Neural progenitor cell (in vitro differentiated cells): ENCODE measurements around the gene ZNF232. TPM values are rescaled to one million over a fixed set of nuclear protein-coding genes. Genes with fewer than 3 reads are reported as not detected.
A peak's percentile ranks its signal among the peaks of the same experiment; 100 is the strongest.
"Not testable (repeated sequence)": the region's sequence is repeated elsewhere in the genome, so short reads cannot be mapped to it uniquely, and the experiment has no call there.

Experiments used
- DNase-seq: peaks from one replicate; pipeline ENCODE4 v3.0.0-alpha.2; 2016; ENCODE audit warnings: low spot score
- H2AFZ ChIP-seq: fragments of 200-600 bp; sonication (generic); replicated peaks from 2 replicates; pipeline ENCODE4 v1.6.1; 2016; ENCODE audit warnings: antibody characterized with exemption
- H3F3A ChIP-seq: fragments of 200-600 bp; sonication (generic); 2 replicates; pipeline ENCODE4 v1.6.1; 2016; ENCODE audit warnings: antibody characterized with exemption, low read depth
- H3K27ac ChIP-seq: fragments of 200-600 bp; sonication (generic); 2 replicates; pipeline ENCODE4 v1.5.1; 2016; ENCODE audit warnings: mild to moderate bottlenecking
- H3K27me3 ChIP-seq: fragments of 200-600 bp; sonication (generic); 2 replicates; pipeline ENCODE4 v1.6.1; 2016; ENCODE audit warnings: mild to moderate bottlenecking, moderate library complexity
- H3K36me3 ChIP-seq: fragments of 200-600 bp; sonication (generic); 2 replicates; pipeline ENCODE4 v1.5.1; 2016
- H3K4me1 ChIP-seq: fragments of 200-600 bp; sonication (generic); 2 replicates; pipeline ENCODE4 v1.6.1; 2016; ENCODE audit warnings: mixed run types
- H3K4me2 ChIP-seq: fragments of 200-600 bp; sonication (generic); 2 replicates; pipeline ENCODE4 v1.6.1; 2016
- H3K4me3 ChIP-seq: fragments of 200-600 bp; sonication (generic); 2 replicates; pipeline ENCODE4 v1.5.1; 2016
- H3K79me2 ChIP-seq: fragments of 200-600 bp; sonication (generic); 2 replicates; pipeline ENCODE4 v1.6.1; 2016; ENCODE audit warnings: low read depth
- H3K9ac ChIP-seq: fragments of 200-600 bp; sonication (generic); 2 replicates; pipeline ENCODE4 v1.6.1; 2016
- H3K9me3 ChIP-seq: fragments of 200-600 bp; sonication (generic); 2 replicates; pipeline ENCODE4 v1.5.1; 2016; ENCODE audit warnings: low read depth
- H4K20me1 ChIP-seq: fragments of 200-600 bp; sonication (generic); 2 replicates; pipeline ENCODE4 v1.6.1; 2016; ENCODE audit warnings: low read depth
- H3K27ac Mint-ChIP-seq: 3 replicates; pipeline ENCODE4 v1.8.0; 2021; ENCODE audit warnings: mixed read lengths
- H3K27me3 Mint-ChIP-seq: 2 replicates; pipeline ENCODE4 v1.8.0; 2022; ENCODE audit warnings: low read depth, mild to moderate bottlenecking, inconsistent platforms, moderate library complexity, mixed read lengths; ENCODE audit not compliant: insufficient read depth
- H3K36me3 Mint-ChIP-seq: 3 replicates; pipeline ENCODE4 v1.8.0; 2021; ENCODE audit warnings: mixed read lengths
- H3K4me1 Mint-ChIP-seq: 3 replicates; pipeline ENCODE4 v1.8.0; 2021; ENCODE audit warnings: mixed read lengths
- H3K4me3 Mint-ChIP-seq: 3 replicates; pipeline ENCODE4 v1.8.0; 2021; ENCODE audit warnings: mild to moderate bottlenecking, moderate library complexity, mixed read lengths
- H3K9me3 Mint-ChIP-seq: 3 replicates; pipeline ENCODE4 v1.8.0; 2020; ENCODE audit warnings: mixed read lengths
- CTCF ChIP-seq: fragments of 200-600 bp; sonication (generic); IDR thresholded peaks from 2 replicates; pipeline ENCODE4 v1.5.1; 2017; ENCODE audit warnings: antibody characterized with exemption, mild to moderate bottlenecking
- EZH2 ChIP-seq: fragments of 200-600 bp; sonication (generic); IDR thresholded peaks from 2 replicates; pipeline ENCODE4 v1.6.1; 2017; ENCODE audit warnings: antibody characterized with exemption, mild to moderate bottlenecking, moderate library complexity
- EZH2phosphoT487 ChIP-seq: fragments of 200-600 bp; sonication (generic); IDR thresholded peaks from 2 replicates; pipeline ENCODE4 v1.6.1; 2017; ENCODE audit warnings: antibody characterized with exemption
- total RNA-seq: library from RNA; depleted of rRNA; stranded (reverse); fragments of >200 nt; gene quantifications from 2 replicates; pipeline ENCODE4 v1.2.3, GENCODE V29; 2015; ENCODE audit warnings: low replicate concordance

The ZNF232 gene
- total RNA-seq, 1 donor from 2014 or later, result 29.4 TPM

GRCh38 chr17:5135726-5136579 lies 24.3 kb upstream of the ZNF232 start:
- Histone ChIP-seq H3K9me3 (no peaks in the 10 kb centered on the region), H3K4me2 (no peak overlapping the region), H3K27ac (no peak overlapping the region), H3K4me3 (no peak overlapping the region), H3F3A (no peaks in the 10 kb centered on the region), H3K9ac (no peak overlapping the region), H3K79me2 (no peaks in the 10 kb centered on the region), H3K4me1 (no peaks in the 10 kb centered on the region), H4K20me1 (no peaks in the 10 kb centered on the region), H2AFZ (no peak overlapping the region), H3K27me3 (no peaks in the 10 kb centered on the region), H3K36me3 (no peaks in the 10 kb centered on the region)
- TF ChIP-seq CTCF, result no peak
- no peak for TF ChIP-seq EZH2phosphoT487
- TF ChIP-seq EZH2, result no peak
- peaks cover 2% of the 10 kb centered on the region for H3K9me3 Mint-ChIP-seq
- no peak overlapping the region for H3K27ac Mint-ChIP-seq
- no peak overlapping the region for H3K4me3 Mint-ChIP-seq
- no peaks in the 10 kb centered on the region for H3K4me1 Mint-ChIP-seq
- H3K36me3 Mint-ChIP-seq, result no peaks in the 10 kb centered on the region
- no peak for DNase-seq
- peaks cover 2% of the 10 kb centered on the region for H3K27me3 Mint-ChIP-seq

GRCh38 chr17:5135131-5135712 lies 23.5 kb upstream of the ZNF232 start:
- H3K27me3 Mint-ChIP-seq, H3K4me3 Mint-ChIP-seq, H3K4me2 ChIP-seq, H3K36me3 Mint-ChIP-seq, H4K20me1 ChIP-seq, H3K36me3 ChIP-seq, H3K27me3 ChIP-seq, H3K4me1 Mint-ChIP-seq, H3K9me3 Mint-ChIP-seq, H3K4me3 ChIP-seq, H3K9ac ChIP-seq, H3K4me1 ChIP-seq, DNase-seq, H3K27ac Mint-ChIP-seq, H3K79me2 ChIP-seq, H3K27ac ChIP-seq, H3F3A ChIP-seq, H3K9me3 ChIP-seq, H2AFZ ChIP-seq: not testable (repeated sequence)

- H3K79me2 ChIP-seq, H3K27ac ChIP-seq, H4K20me1 ChIP-seq, H3K4me3 Mint-ChIP-seq, H3K27me3 ChIP-seq, H2AFZ ChIP-seq, H3K4me1 ChIP-seq, H3K36me3 ChIP-seq, H3K36me3 Mint-ChIP-seq, H3K9ac ChIP-seq, H3K9me3 ChIP-seq, DNase-seq, H3K27me3 Mint-ChIP-seq, H3F3A ChIP-seq, H3K9me3 Mint-ChIP-seq, H3K4me3 ChIP-seq, H3K4me1 Mint-ChIP-seq, H3K4me2 ChIP-seq: not testable (repeated sequence)
- H3K27ac Mint-ChIP-seq, result peak overlapping the region; percentile 53
Observed at GRCh38 chr17:5134571-5134970, 22.9 kb upstream of the ZNF232 start.

- H3K4me2 ChIP-seq, H3K4me1 ChIP-seq, H3K27ac ChIP-seq, H3K4me3 ChIP-seq, H3K27ac Mint-ChIP-seq, H2AFZ ChIP-seq, DNase-seq, H3K9ac ChIP-seq, H3K79me2 ChIP-seq, H3K4me1 Mint-ChIP-seq, H3K4me3 Mint-ChIP-seq, H3K9me3 ChIP-seq, H3K27me3 ChIP-seq, H3K36me3 Mint-ChIP-seq, H3K9me3 Mint-ChIP-seq, H3K27me3 Mint-ChIP-seq, H3F3A ChIP-seq, H4K20me1 ChIP-seq, H3K36me3 ChIP-seq: not testable (repeated sequence)
Observed at GRCh38 chr17:5133961-5134360, 22.3 kb upstream of the ZNF232 start.

- no peak overlapping the region for H3K27ac Mint-ChIP-seq
- H3K79me2 ChIP-seq, result no peaks in the 10 kb centered on the region
Observed at GRCh38 chr17:5133311-5133710, 21.6 kb upstream of the ZNF232 start.

More at GRCh38 chr17:5133311-5133710, 21.6 kb upstream of the ZNF232 start:
- Histone ChIP-seq H3F3A (no peaks in the 10 kb centered on the region), H3K4me3 (no peak overlapping the region), H3K27me3 (no peaks in the 10 kb centered on the region), H4K20me1 (no peaks in the 10 kb centered on the region), H2AFZ (no peak overlapping the region), H3K9ac (no peak overlapping the region), H3K4me2 (no peak overlapping the region), H3K27ac (no peak overlapping the region), H3K36me3 (no peaks in the 10 kb centered on the region), H3K9me3 (no peaks in the 10 kb centered on the region), H3K4me1 (no peaks in the 10 kb centered on the region)
- Mint-ChIP-seq H3K4me3 (no peak overlapping the region), H3K36me3 (no peaks in the 10 kb centered on the region), H3K27me3 (peaks cover 2% of the 10 kb centered on the region), H3K9me3 (peaks cover 2% of the 10 kb centered on the region), H3K4me1 (no peaks in the 10 kb centered on the region)
- no peak for DNase-seq
- TF ChIP-seq EZH2phosphoT487 (no peak), CTCF (no peak), EZH2 (no peak)
